Activated CD8-positive, alpha-beta T cell treated with anti-CD3 and anti-CD28 coated beads, Interleukin-2, amount 10 ng/mL, durations not matched to agents 7 days and 5 days (primary cell): ENCODE results near the gene SCART1. TPM values are rescaled to one million over a fixed set of nuclear protein-coding genes. Genes with fewer than 3 reads are reported as not detected.
"Not testable (repeated sequence)": the region's sequence is repeated elsewhere in the genome, so short reads cannot be mapped to it uniquely, and the experiment has no call there.

Experiments used
- ATAC-seq: fragments of 150-1000 bp; cut with Tn5 transposase; one replicate; pipeline ENCODE4 v1.10.0; 2021; ENCODE audit warnings: moderate library complexity
- CTCF ChIA-PET: fragments of 350-600 bp; sonication (Branson Sonifier 250); formaldehyde crosslinking; loops from one replicate; lab custom pipeline; 2021; ENCODE audit warnings: antibody characterized with exemption; lab: Charles Lee
- POLR2A ChIA-PET: fragments of 350-600 bp; sonication (Branson Sonifier 250); formaldehyde crosslinking; loops from one replicate; lab custom pipeline; 2021; ENCODE audit warnings: antibody characterized with exemption; lab: Charles Lee
- DNase-seq: peaks from one replicate; pipeline ENCODE4 v3.0.0-alpha.2; 2020
- H3K27ac Mint-ChIP-seq: one replicate; pipeline ENCODE4 v1.8.0; 2021; ENCODE audit warnings: mild to moderate bottlenecking, mixed read lengths
- H3K27me3 Mint-ChIP-seq: one replicate; pipeline ENCODE4 v1.8.0; 2021; ENCODE audit warnings: low read depth, mixed read lengths
- H3K36me3 Mint-ChIP-seq: one replicate; pipeline ENCODE4 v1.8.0; 2021; ENCODE audit warnings: low read depth, mixed read lengths
- H3K4me1 Mint-ChIP-seq: one replicate; pipeline ENCODE4 v1.8.0; 2021; ENCODE audit warnings: low read depth, mixed read lengths
- H3K4me3 Mint-ChIP-seq: one replicate; pipeline ENCODE4 v1.8.0; 2021; ENCODE audit warnings: mild to moderate bottlenecking, mixed read lengths
- H3K9me3 Mint-ChIP-seq: one replicate; pipeline ENCODE4 v1.8.0; 2022; ENCODE audit warnings: mixed read lengths; ENCODE audit not compliant: insufficient read depth
- total RNA-seq, 2 experiments: library from RNA; stranded (reverse); gene quantifications; one replicate each; pipeline ENCODE4 v1.2.3, GENCODE V29; 2021

The SCART1 gene
- total RNA-seq, 2 experiments from 2014 or later = 2.0 to 2.7 TPM

DNA sequence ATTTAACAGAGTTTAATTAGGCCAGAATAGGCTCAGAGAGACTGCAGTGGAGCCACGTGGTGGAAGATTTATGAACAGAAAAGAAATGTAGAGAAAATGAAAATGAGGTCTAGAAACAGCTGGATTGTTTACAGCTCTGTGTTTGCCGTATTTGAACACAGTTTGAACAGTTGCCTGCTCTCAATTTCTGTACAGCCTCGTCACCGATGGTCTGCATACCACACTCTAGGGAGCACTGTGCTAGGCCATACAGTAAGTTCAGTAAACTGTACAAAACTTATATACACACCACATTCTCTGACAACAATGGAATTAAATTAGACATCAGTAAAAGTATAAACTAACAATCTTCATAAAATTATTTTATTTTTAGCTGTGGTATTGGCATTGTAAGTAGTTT lies 62.3 kb downstream of the SCART1 start:
- Mint-ChIP-seq H3K27ac (no peak overlapping the region), H3K4me3 (no peak overlapping the region), H3K36me3 (no peaks in the 10 kb centered on the region), H3K4me1 (peaks cover 11% of the 10 kb centered on the region), H3K9me3 (no peaks in the 10 kb centered on the region), H3K27me3 (peaks cover 40% of the 10 kb centered on the region)
- ATAC-seq (no peak), DNase-seq (no peak)
- ChIA-PET CTCF (interaction anchor here (1.0 to 2.1 kb wide), 4 partner anchors 73 to 186 kb away, joined by 3 to 7 read pairs (median 4); no protein-coding TSS in a partner anchor), POLR2A (no interaction called here)

DNA sequence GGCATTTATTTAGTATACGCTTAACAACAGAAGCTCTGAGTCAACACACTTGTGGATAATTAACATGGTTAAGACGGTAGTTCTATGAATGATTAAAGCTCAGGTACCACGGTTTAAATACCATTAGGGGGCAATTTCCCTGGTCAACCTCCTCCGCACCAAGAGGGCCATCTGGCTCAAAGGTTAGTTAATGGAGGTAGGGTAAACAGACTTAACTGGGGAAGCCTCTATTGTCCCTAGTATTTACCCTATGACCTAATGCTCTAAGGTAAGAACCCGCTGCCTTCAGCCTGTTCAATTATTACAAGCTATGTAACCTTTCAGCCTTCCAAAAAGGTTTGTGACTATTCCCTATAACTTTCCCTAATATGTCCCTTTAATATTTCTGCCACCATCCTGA lies 64.8 kb downstream of the SCART1 start:
- H3K4me3 Mint-ChIP-seq, DNase-seq, ATAC-seq, POLR2A ChIA-PET, H3K27ac Mint-ChIP-seq, H3K36me3 Mint-ChIP-seq: not testable (repeated sequence)
- Mint-ChIP-seq H3K9me3 (peaks cover 12% of the 10 kb centered on the region), H3K27me3 (peaks cover 35% of the 10 kb centered on the region), H3K4me1 (peaks cover 11% of the 10 kb centered on the region)
- CTCF ChIA-PET = interaction anchor here (1.7 to 4.3 kb wide), 2 partner anchors 80 to 189 kb away, joined by 4 to 29 read pairs; no protein-coding TSS in a partner anchor

Other genes with a start within 250 kb of the SCART1 start
- gene UTF1, start 223.7 kb upstream of the SCART1 start, total RNA-seq = not detected
- not detected for gene VENTX, start 216.1 kb upstream of the SCART1 start, total RNA-seq
- 10 to 100 TPM; 69.9 to 75.5 TPM for gene ADAM8, start 177.1 kb upstream of the SCART1 start, total RNA-seq
- gene TUBGCP2, start 145.1 kb upstream of the SCART1 start, total RNA-seq = 10 to 100 TPM; 53.5 to 59.0 TPM
- gene ZNF511, start 145.0 kb upstream of the SCART1 start, total RNA-seq = 10 to 100 TPM; 61.4 to 62.6 TPM
- gene CALY, start 117.0 kb upstream of the SCART1 start, total RNA-seq = not detected
- gene PRAP1, start 106.6 kb upstream of the SCART1 start, total RNA-seq = not detected
- gene FUOM, start 95.9 kb upstream of the SCART1 start, total RNA-seq = 10 to 100 TPM; 12.4 to 13.4 TPM
- 10 to 100 TPM; 47.0 to 48.5 TPM for gene ECHS1, start 80.6 kb upstream of the SCART1 start, total RNA-seq
- gene PAOX, start 74.7 kb upstream of the SCART1 start, total RNA-seq = 1 to 10 TPM; 5.8 to 6.5 TPM
- 10 to 100 TPM; 51.8 to 54.8 TPM for gene MTG1, start 59.8 kb upstream of the SCART1 start, total RNA-seq
- gene SPRN, start 29.3 kb upstream of the SCART1 start, total RNA-seq = not detected
- gene CYP2E1, start 73.4 kb downstream of the SCART1 start, total RNA-seq = under 1 TPM in 1 of 2 experiments, not detected in 1; 0.13 TPM
- gene SYCE1, start 111.6 kb downstream of the SCART1 start, total RNA-seq = under 1 TPM in 1 of 2 experiments, not detected in 1; 0.21 TPM
- gene FRG2B, start 172.8 kb downstream of the SCART1 start, total RNA-seq = not detected